Measurements from ENCODE around the gene UNC13B.
"Not testable (repeated sequence)": the region's sequence is repeated elsewhere in the genome, so short reads cannot be mapped to it uniquely, and the experiment has no call there.

Gene UNC13B

GRCh38 chr9:35161713-35162604 is at the start of gene UNC13B:
Gene UNC13B, plus strand, starts transcription at chr9:35162009. Its CDS starts 275 bp downstream, at chr9:35162284.
- DNase-seq (ENCODE audit: low spot score): peak; percentile 96

- no peak for DNase-seq (ENCODE audit: low spot score)
Measured at GRCh38 chr9:35112257-35113020, 49.4 kb upstream of the UNC13B start.

- peak; percentile 88 for DNase-seq (ENCODE audit: low spot score)
Measured at GRCh38 chr9:35114113-35114839, 47.5 kb upstream of the UNC13B start.

GRCh38 chr9:35114840-35115628 is 46.8 kb upstream of the UNC13B start:
- DNase-seq (ENCODE audit: low spot score): peak; percentile 67

GRCh38 chr9:35115680-35116538 is 45.9 kb upstream of the UNC13B start, which contains the start of gene ATOSB:
Gene ATOSB, minus strand, starts transcription at chr9:35115862. Its CDS starts 7,588 bp downstream, at chr9:35108274.
- DNase-seq (ENCODE audit: low spot score): peak; percentile 91

- DNase-seq (ENCODE audit: low spot score): no peak
Measured at GRCh38 chr9:35116539-35116897, 45.3 kb upstream of the UNC13B start.

GRCh38 chr9:35116898-35117551 is 44.8 kb upstream of the UNC13B start:
- peak; percentile 98 for DNase-seq (ENCODE audit: low spot score)

GRCh38 chr9:35134920-35135319 is 26.9 kb upstream of the UNC13B start:
- no peak for DNase-seq (ENCODE audit: low spot score)

- no peak for DNase-seq (ENCODE audit: low spot score)
Measured at GRCh38 chr9:35135988-35136387, 25.8 kb upstream of the UNC13B start.

- no peak for DNase-seq (ENCODE audit: low spot score)
Measured at GRCh38 chr9:35136866-35137265, 24.9 kb upstream of the UNC13B start.

GRCh38 chr9:35140093-35140492 is 21.7 kb upstream of the UNC13B start:
- DNase-seq (ENCODE audit: low spot score): no peak

- DNase-seq (ENCODE audit: low spot score): no peak
Measured at GRCh38 chr9:35142037-35142436, 19.8 kb upstream of the UNC13B start.

- DNase-seq (ENCODE audit: low spot score): not testable (repeated sequence)
Measured at GRCh38 chr9:35147941-35148563, 13.8 kb upstream of the UNC13B start.

- no peak for DNase-seq (ENCODE audit: low spot score)
Measured at GRCh38 chr9:35152926-35153325, 8.9 kb upstream of the UNC13B start.

- no peak for DNase-seq (ENCODE audit: low spot score)
Measured at GRCh38 chr9:35156781-35157180, 5.0 kb upstream of the UNC13B start.

GRCh38 chr9:35157836-35158235 is 4.0 kb upstream of the UNC13B start:
- not testable (repeated sequence) for DNase-seq (ENCODE audit: low spot score)

GRCh38 chr9:35158501-35159280 is 3.1 kb upstream of the UNC13B start:
- no peak for DNase-seq (ENCODE audit: low spot score)

- DNase-seq (ENCODE audit: low spot score): peak; percentile 48
Measured at GRCh38 chr9:35162605-35163315, 951 bp downstream of the UNC13B start.
